ENCODE results near the gene PACRG.

The PACRG gene

GRCh38 chr6:162866656-162867055 lies 138.9 kb downstream of the PACRG start:
- no peaks in the 10 kb centered on the region for H3K27me3 ChIP-seq (ENCODE audit: insufficient read depth, low read length)
- no peak overlapping the region for H2AFZ ChIP-seq (ENCODE audit: insufficient read depth, low read length, poor library complexity)
- no peaks in the 10 kb centered on the region for H3K79me1 ChIP-seq (ENCODE audit: low read length)
- H4K12ac ChIP-seq (ENCODE audit: low read depth, low read length), result no peak overlapping the region
- H4K8ac ChIP-seq (ENCODE audit: low read depth, low read length), result no peak overlapping the region
- no peak for DNase-seq
- no peaks in the 10 kb centered on the region for H3K79me2 ChIP-seq (ENCODE audit: control insufficient read depth, insufficient read depth, low read length, poor library complexity)
- no peak overlapping the region for H2BK12ac ChIP-seq (ENCODE audit: low read length)
- H3K18ac ChIP-seq (ENCODE audit: low read length), result no peak overlapping the region
- no peaks in the 10 kb centered on the region for H3K4me1 ChIP-seq (ENCODE audit: control insufficient read depth in 1 of 2, insufficient read depth in 2 of 2, low read length in 2 of 2)
- no CpG with 5 or more reads among the region's 1 CpG for WGBS (ENCODE audit: extremely low coverage, insufficient coverage, insufficient read length)
- no peak overlapping the region for H3K9ac ChIP-seq (ENCODE audit: low read length)
- H3K36me3 ChIP-seq (ENCODE audit: control insufficient read depth in 1 of 2, insufficient read depth in 2 of 2, low read length in 2 of 2), result no peaks in the 10 kb centered on the region
- no peak overlapping the region for H2AK5ac ChIP-seq (ENCODE audit: low read length)
- no peak overlapping the region for H3K4me2 ChIP-seq (ENCODE audit: low read length)
- no peak overlapping the region for H2BK120ac ChIP-seq (ENCODE audit: insufficient read depth, low read length, poor library complexity)
- H3K9me3 ChIP-seq (ENCODE audit: insufficient read depth, low read depth, low read length), result no peaks in the 10 kb centered on the region
- H2BK5ac ChIP-seq (ENCODE audit: low read depth, low read length, poor library complexity), result no peak overlapping the region
- H4K91ac ChIP-seq (ENCODE audit: low read depth, low read length), result no peak overlapping the region
- H3K14ac ChIP-seq (ENCODE audit: low read length), result no peak overlapping the region
- H3K4me3 ChIP-seq (ENCODE audit: low read depth, low read length), result no peak overlapping the region
- H3K27ac ChIP-seq (ENCODE audit: low read depth, low read length), result no peak overlapping the region
- H3K4ac ChIP-seq (ENCODE audit: low read depth, low read length), result no peak overlapping the region
- H3K23ac ChIP-seq (ENCODE audit: low read length), result no peak overlapping the region

GRCh38 chr6:162868397-162868796 lies 140.6 kb downstream of the PACRG start:
- no peak overlapping the region for H2BK12ac ChIP-seq (ENCODE audit: low read length)
- no peaks in the 10 kb centered on the region for H3K36me3 ChIP-seq (ENCODE audit: control insufficient read depth in 1 of 2, insufficient read depth in 2 of 2, low read length in 2 of 2)
- no peak overlapping the region for H3K9ac ChIP-seq (ENCODE audit: low read length)
- no peak overlapping the region for H4K8ac ChIP-seq (ENCODE audit: low read depth, low read length)
- no peak overlapping the region for H2AK5ac ChIP-seq (ENCODE audit: low read length)
- H3K79me2 ChIP-seq (ENCODE audit: control insufficient read depth, insufficient read depth, low read length, poor library complexity), result no peaks in the 10 kb centered on the region
- H3K4me1 ChIP-seq (ENCODE audit: control insufficient read depth in 1 of 2, insufficient read depth in 2 of 2, low read length in 2 of 2), result no peaks in the 10 kb centered on the region
- H3K18ac ChIP-seq (ENCODE audit: low read length), result no peak overlapping the region
- H2AFZ ChIP-seq (ENCODE audit: insufficient read depth, low read length, poor library complexity), result no peak overlapping the region
- no peaks in the 10 kb centered on the region for H3K27me3 ChIP-seq (ENCODE audit: insufficient read depth, low read length)
- no peak overlapping the region for H3K4ac ChIP-seq (ENCODE audit: low read depth, low read length)
- H2BK5ac ChIP-seq (ENCODE audit: low read depth, low read length, poor library complexity), result no peak overlapping the region
- H3K79me1 ChIP-seq (ENCODE audit: low read length), result no peaks in the 10 kb centered on the region
- no peak overlapping the region for H3K4me3 ChIP-seq (ENCODE audit: low read depth, low read length)
- no peak overlapping the region for H4K12ac ChIP-seq (ENCODE audit: low read depth, low read length)
- no CpG with 5 or more reads among the region's 18 CpGs for WGBS (ENCODE audit: extremely low coverage, insufficient coverage, insufficient read length)
- H3K4me2 ChIP-seq (ENCODE audit: low read length), result no peak overlapping the region
- no peak overlapping the region for H3K27ac ChIP-seq (ENCODE audit: low read depth, low read length)
- H3K14ac ChIP-seq (ENCODE audit: low read length), result no peak overlapping the region
- DNase-seq, result peak in 1 of 2 donors; percentile 20
- no peaks in the 10 kb centered on the region for H3K9me3 ChIP-seq (ENCODE audit: insufficient read depth, low read depth, low read length)
- no peak overlapping the region for H4K91ac ChIP-seq (ENCODE audit: low read depth, low read length)
- H2BK120ac ChIP-seq (ENCODE audit: insufficient read depth, low read length, poor library complexity), result no peak overlapping the region
- no peak overlapping the region for H3K23ac ChIP-seq (ENCODE audit: low read length)

GRCh38 chr6:162871966-162872365 lies 144.2 kb downstream of the PACRG start:
- Histone ChIP-seq H4K12ac (ENCODE audit: low read depth, low read length) (no peak overlapping the region), H3K23ac (ENCODE audit: low read length) (no peak overlapping the region)
- no CpG with 5 or more reads among the region's 1 CpG for WGBS (ENCODE audit: extremely low coverage, insufficient coverage, insufficient read length)

GRCh38 chr6:162873537-162873936 lies 145.8 kb downstream of the PACRG start:
- Histone ChIP-seq H3K79me2 (ENCODE audit: control insufficient read depth, insufficient read depth, low read length, poor library complexity) (no peaks in the 10 kb centered on the region), H2BK5ac (ENCODE audit: low read depth, low read length, poor library complexity) (no peak overlapping the region), H3K14ac (ENCODE audit: low read length) (no peak overlapping the region), H3K18ac (ENCODE audit: low read length) (no peak overlapping the region), H2BK120ac (ENCODE audit: insufficient read depth, low read length, poor library complexity) (no peak overlapping the region), H3K27me3 (ENCODE audit: insufficient read depth, low read length) (no peaks in the 10 kb centered on the region), H4K91ac (ENCODE audit: low read depth, low read length) (no peak overlapping the region), H3K23ac (ENCODE audit: low read length) (no peak overlapping the region), H3K36me3 (ENCODE audit: control insufficient read depth in 1 of 2, insufficient read depth in 2 of 2, low read length in 2 of 2) (no peaks in the 10 kb centered on the region), H3K4ac (ENCODE audit: low read depth, low read length) (no peak overlapping the region), H2AFZ (ENCODE audit: insufficient read depth, low read length, poor library complexity) (no peak overlapping the region), H3K4me1 (ENCODE audit: control insufficient read depth in 1 of 2, insufficient read depth in 2 of 2, low read length in 2 of 2) (no peaks in the 10 kb centered on the region), H3K9me3 (ENCODE audit: insufficient read depth, low read depth, low read length) (no peaks in the 10 kb centered on the region), H2BK12ac (ENCODE audit: low read length) (no peak overlapping the region), H3K4me2 (ENCODE audit: low read length) (no peak overlapping the region), H3K4me3 (ENCODE audit: low read depth, low read length) (no peak overlapping the region), H4K12ac (ENCODE audit: low read depth, low read length) (no peak overlapping the region), H4K8ac (ENCODE audit: low read depth, low read length) (no peak overlapping the region), H2AK5ac (ENCODE audit: low read length) (no peak overlapping the region), H3K9ac (ENCODE audit: low read length) (no peak overlapping the region), H3K79me1 (ENCODE audit: low read length) (no peaks in the 10 kb centered on the region), H3K27ac (ENCODE audit: low read depth, low read length) (no peak overlapping the region)
- no peak for DNase-seq
- no CpG with 5 or more reads among the region's 2 CpGs for WGBS (ENCODE audit: extremely low coverage, insufficient coverage, insufficient read length)

More at GRCh38 chr6:162871966-162872365, 144.2 kb downstream of the PACRG start:
- Histone ChIP-seq H2BK12ac (ENCODE audit: low read length) (no peak overlapping the region), H3K18ac (ENCODE audit: low read length) (no peak overlapping the region), H3K9me3 (ENCODE audit: insufficient read depth, low read depth, low read length) (no peaks in the 10 kb centered on the region), H3K4me3 (ENCODE audit: low read depth, low read length) (no peak overlapping the region), H2BK120ac (ENCODE audit: insufficient read depth, low read length, poor library complexity) (no peak overlapping the region), H3K36me3 (ENCODE audit: control insufficient read depth in 1 of 2, insufficient read depth in 2 of 2, low read length in 2 of 2) (no peaks in the 10 kb centered on the region), H2AFZ (ENCODE audit: insufficient read depth, low read length, poor library complexity) (no peak overlapping the region), H3K79me1 (ENCODE audit: low read length) (no peaks in the 10 kb centered on the region), H2AK5ac (ENCODE audit: low read length) (no peak overlapping the region), H3K4me1 (ENCODE audit: control insufficient read depth in 1 of 2, insufficient read depth in 2 of 2, low read length in 2 of 2) (no peaks in the 10 kb centered on the region), H3K14ac (ENCODE audit: low read length) (no peak overlapping the region), H3K27ac (ENCODE audit: low read depth, low read length) (no peak overlapping the region), H3K4me2 (ENCODE audit: low read length) (no peak overlapping the region), H4K91ac (ENCODE audit: low read depth, low read length) (no peak overlapping the region), H3K27me3 (ENCODE audit: insufficient read depth, low read length) (no peaks in the 10 kb centered on the region), H3K79me2 (ENCODE audit: control insufficient read depth, insufficient read depth, low read length, poor library complexity) (no peaks in the 10 kb centered on the region), H4K8ac (ENCODE audit: low read depth, low read length) (no peak overlapping the region), H3K4ac (ENCODE audit: low read depth, low read length) (no peak overlapping the region), H3K9ac (ENCODE audit: low read length) (no peak overlapping the region), H2BK5ac (ENCODE audit: low read depth, low read length, poor library complexity) (no peak overlapping the region)
- no peak for DNase-seq
